Upper lobe of right lung (tissue), 1 donor: ENCODE measurements around the gene PRR9. TPM values are rescaled to one million over a fixed set of nuclear protein-coding genes. Genes with fewer than 3 reads are reported as not detected.
"Not testable (repeated sequence)": the region's sequence is repeated elsewhere in the genome, so short reads cannot be mapped to it uniquely, and the experiment has no call there.

Source experiments
- ATAC-seq: fragments of 200-7000 bp; cut with Tn5 transposase; one replicate; pipeline ENCODE4 v1.9.1; 2020; ENCODE audit warnings: mild to moderate bottlenecking, moderate library complexity
- DNase-seq: peaks from one replicate; pipeline ENCODE4 v3.0.0-alpha.2; 2020
- H3K27ac ChIP-seq: fragments of 200-600 bp; one replicate; pipeline ENCODE4 v1.8.0; 2022
- H3K27me3 ChIP-seq: fragments of 200-600 bp; one replicate; pipeline ENCODE4 v1.8.0; 2022; ENCODE audit warnings: mild to moderate bottlenecking
- H3K36me3 ChIP-seq: fragments of 200-600 bp; one replicate; pipeline ENCODE4 v1.8.0; 2022
- H3K4me1 ChIP-seq: fragments of 200-600 bp; one replicate; pipeline ENCODE4 v1.8.0; 2022
- H3K4me3 ChIP-seq: fragments of 200-600 bp; one replicate; pipeline ENCODE4 v1.8.0; 2022; ENCODE audit warnings: mild to moderate bottlenecking
- H3K9me3 ChIP-seq: fragments of 200-600 bp; one replicate; pipeline ENCODE4 v1.8.0; 2022
- intact Hi-C: fragments of 100-400 bp; cut with DNase I; formaldehyde crosslinking; loops from one replicate; pipeline ENCODE4 v1.11.0; 2022
- total RNA-seq: library from RNA; stranded (reverse); fragmentation: NEBNext Ultra II Directional; extraction: Animal tissue kit (Norgen Biotek cat#: 25700); gene quantifications from one replicate; pipeline ENCODE4 v1.2.1, GENCODE V29; 2021
- TF ChIP-seq, protein P1 (sequence below): fragments of 200-600 bp; IDR thresholded peaks from one replicate; pipeline ENCODE4 v1.8.0; 2022; ENCODE audit warnings: antibody characterized with exemption
- donor health status: DM: no; HTN: yes; CAD: no; lungs with severe emphysema.

PRR9 gene
- total RNA-seq, 1 donor from 2014 or later: not detected

GRCh38 chr1:153220606-153221303 lies 3.4 kb downstream of the PRR9 start:
- DNase-seq (no peak), ATAC-seq (no peak)
- Histone ChIP-seq H3K4me1 (no peaks in the 10 kb centered on the region), H3K27me3 (no peaks in the 10 kb centered on the region), H3K36me3 (no peaks in the 10 kb centered on the region), H3K9me3 (no peaks in the 10 kb centered on the region), H3K4me3 (no peak overlapping the region), H3K27ac (no peak overlapping the region)
- TF ChIP-seq, protein P1, sequence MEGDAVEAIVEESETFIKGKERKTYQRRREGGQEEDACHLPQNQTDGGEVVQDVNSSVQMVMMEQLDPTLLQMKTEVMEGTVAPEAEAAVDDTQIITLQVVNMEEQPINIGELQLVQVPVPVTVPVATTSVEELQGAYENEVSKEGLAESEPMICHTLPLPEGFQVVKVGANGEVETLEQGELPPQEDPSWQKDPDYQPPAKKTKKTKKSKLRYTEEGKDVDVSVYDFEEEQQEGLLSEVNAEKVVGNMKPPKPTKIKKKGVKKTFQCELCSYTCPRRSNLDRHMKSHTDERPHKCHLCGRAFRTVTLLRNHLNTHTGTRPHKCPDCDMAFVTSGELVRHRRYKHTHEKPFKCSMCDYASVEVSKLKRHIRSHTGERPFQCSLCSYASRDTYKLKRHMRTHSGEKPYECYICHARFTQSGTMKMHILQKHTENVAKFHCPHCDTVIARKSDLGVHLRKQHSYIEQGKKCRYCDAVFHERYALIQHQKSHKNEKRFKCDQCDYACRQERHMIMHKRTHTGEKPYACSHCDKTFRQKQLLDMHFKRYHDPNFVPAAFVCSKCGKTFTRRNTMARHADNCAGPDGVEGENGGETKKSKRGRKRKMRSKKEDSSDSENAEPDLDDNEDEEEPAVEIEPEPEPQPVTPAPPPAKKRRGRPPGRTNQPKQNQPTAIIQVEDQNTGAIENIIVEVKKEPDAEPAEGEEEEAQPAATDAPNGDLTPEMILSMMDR: no peak
- intact Hi-C loops: no loop called here

- H3K36me3 ChIP-seq, H3K4me1 ChIP-seq, H3K9me3 ChIP-seq, intact Hi-C loops, H3K4me3 ChIP-seq, H3K27ac ChIP-seq, H3K27me3 ChIP-seq: not testable (repeated sequence)
- TF ChIP-seq, protein P1: peak; percentile 71
- DNase-seq (peak; percentile 82), ATAC-seq (peak; percentile 92)
Observed at GRCh38 chr1:153223040-153223891, 5.9 kb downstream of the PRR9 start.

GRCh38 chr1:153227810-153228209 lies 10.4 kb downstream of the PRR9 start:
- no peak for DNase-seq
- intact Hi-C loops: no loop called here
- no peak overlapping the region for H3K4me3 ChIP-seq
- H3K27me3 ChIP-seq: peaks cover 8% of the 10 kb centered on the region
- TF ChIP-seq, protein P1: no peak
- ATAC-seq: no peak
- no peaks in the 10 kb centered on the region for H3K9me3 ChIP-seq
- no peaks in the 10 kb centered on the region for H3K36me3 ChIP-seq
- no peaks in the 10 kb centered on the region for H3K4me1 ChIP-seq
- H3K27ac ChIP-seq: no peak overlapping the region

- DNase-seq (no peak), ATAC-seq (peak; percentile 71)
- Histone ChIP-seq H3K27ac (no peak overlapping the region), H3K4me3 (no peak overlapping the region), H3K9me3 (no peaks in the 10 kb centered on the region), H3K4me1 (no peaks in the 10 kb centered on the region), H3K27me3 (peaks cover 8% of the 10 kb centered on the region), H3K36me3 (no peaks in the 10 kb centered on the region)
- TF ChIP-seq, protein P1: no peak
- intact Hi-C loops: no loop called here
Observed at GRCh38 chr1:153228491-153228890, 11.1 kb downstream of the PRR9 start.

GRCh38 chr1:153229076-153229829 lies 11.9 kb downstream of the PRR9 start:
- H3K27me3 ChIP-seq, intact Hi-C loops, H3K9me3 ChIP-seq, H3K4me3 ChIP-seq, H3K4me1 ChIP-seq, H3K27ac ChIP-seq, H3K36me3 ChIP-seq, DNase-seq: not testable (repeated sequence)
- TF ChIP-seq, protein P1: peak; percentile 51
- ATAC-seq: peak; percentile 72
